HepG2 (cell line): ENCODE data around the gene AGRP. TPM values are rescaled to one million over a fixed set of nuclear protein-coding genes. Genes with fewer than 3 reads are reported as not detected.

Experiments
- BRD4 ChIP-seq: sonication (generic); formaldehyde crosslinking; IDR thresholded peaks from 2 replicates; pipeline ENCODE4 v1.4.0; 2020; ENCODE audit warnings: missing genetic modification reagents
- CREM ChIP-seq, 2 experiments: sonication (generic) in 1 of 2; formaldehyde crosslinking in 1 of 2; IDR thresholded peaks; 2 replicates each; pipeline versions ENCODE4 v1.4.0 to v1.6.1; 2016 to 2020; ENCODE audit warnings: antibody characterized with exemption in 1 of 2, mild to moderate bottlenecking in 1 of 2, missing genetic modification reagents in 1 of 2
- HBP1 ChIP-seq: IDR thresholded peaks from 2 replicates; pipeline ENCODE4 v1.6.1; 2016; ENCODE audit warnings: low read depth, control low read depth
- IKZF4 ChIP-seq: sonication (generic); formaldehyde crosslinking; IDR thresholded peaks from 2 replicates; pipeline ENCODE4 v1.5.1; 2020; ENCODE audit warnings: borderline replicate concordance, mild to moderate bottlenecking, low read depth, missing genetic modification reagents; ENCODE audit errors: not compliant biosample characterization
- MLX ChIP-seq: IDR thresholded peaks from 2 replicates; pipeline ENCODE4 v1.6.1; 2016
- NFATC3 ChIP-seq: sonication (generic); formaldehyde crosslinking; IDR thresholded peaks from 2 replicates; pipeline ENCODE4 v1.5.1; 2020; ENCODE audit warnings: mild to moderate bottlenecking, missing genetic modification reagents
- NR2F1 ChIP-seq, 2 experiments: fragments of 450-650 bp in 1 of 2; formaldehyde crosslinking in 1 of 2; IDR thresholded peaks; 2 replicates each; pipeline versions ENCODE4 v1.5.0 to v1.6.1; 2016 to 2020; ENCODE audit warnings: mild to moderate bottlenecking in 1 of 2, missing compliant biosample characterization in 1 of 2, missing genetic modification reagents in 1 of 2, moderate library complexity in 1 of 2
- NR2F6 ChIP-seq, 2 experiments: IDR thresholded peaks; 2 replicates each; pipeline ENCODE4 v1.6.1; 2016; ENCODE audit warnings: antibody characterized with exemption in 1 of 2, mild to moderate bottlenecking in 1 of 2
- PBX3 ChIP-seq: sonication (generic); formaldehyde crosslinking; IDR thresholded peaks from 2 replicates; pipeline ENCODE4 v1.8.1; 2023; ENCODE audit warnings: missing genetic modification reagents, inconsistent platforms, borderline replicate concordance
- RBFOX2 ChIP-seq: fragments of 200-400 bp; formaldehyde crosslinking; IDR thresholded peaks from 2 replicates; pipeline ENCODE4 v1.6.1; 2017; ENCODE audit warnings: low read depth, mild to moderate bottlenecking, low read length
- RELA ChIP-seq: sonication (generic); formaldehyde crosslinking; IDR thresholded peaks from 2 replicates; pipeline ENCODE4 v1.4.0; 2020; ENCODE audit warnings: missing genetic modification reagents
- RORA ChIP-seq: sonication (generic); formaldehyde crosslinking; IDR thresholded peaks from 2 replicates; pipeline ENCODE4 v1.5.0; 2020; ENCODE audit warnings: mild to moderate bottlenecking, missing genetic modification reagents, moderate library complexity
- SMAD3 ChIP-seq: sonication (generic); formaldehyde crosslinking; IDR thresholded peaks from 2 replicates; pipeline ENCODE4 v1.4.0; 2020; ENCODE audit warnings: missing genetic modification reagents
- TFDP2 ChIP-seq: sonication (generic); formaldehyde crosslinking; IDR thresholded peaks from 2 replicates; pipeline ENCODE4 v1.4.0; 2020; ENCODE audit warnings: missing genetic modification reagents
- ZFP91 ChIP-seq: sonication (generic); formaldehyde crosslinking; IDR thresholded peaks from 2 replicates; pipeline ENCODE4 v1.9.0; 2022; ENCODE audit warnings: missing genetic modification reagents, mild to moderate bottlenecking, borderline replicate concordance
- ZNF329 ChIP-seq: sonication (generic); formaldehyde crosslinking; IDR thresholded peaks from 2 replicates; pipeline ENCODE4 v1.9.0; 2021; ENCODE audit warnings: low read depth, mild to moderate bottlenecking, missing genetic modification reagents
- ZNF644 ChIP-seq: IDR thresholded peaks from 2 replicates; pipeline ENCODE4 v1.6.1; 2016; ENCODE audit warnings: low read depth
- polyA plus RNA-seq, 8 experiments: library from polyadenylated mRNA; depleted of rRNA in 3 of 8; stranded (reverse) in 7 of 8; unstranded in 1 of 8; fragments of >200 nt; fragmentation: Illumina TruSeq in 4 of 8; extraction: Trizol in 4 of 8; gene quantifications; 2 replicates each; pipeline versions ENCODE4 v1.2.1 to v1.2.3, GENCODE V29; 2011 to 2016; ENCODE audit warnings: low read depth in 4 of 8, missing spikeins in 1 of 8, mixed read lengths in 1 of 8; ENCODE audit not compliant: insufficient read depth in 1 of 8
- total RNA-seq, 5 experiments: library from RNA; depleted of rRNA; stranded (reverse); fragments of >200 nt; fragmentation: Illumina TruSeq; extraction: Trizol; gene quantifications; 2 replicates each; pipeline ENCODE4 v1.2.3, GENCODE V29; 2016; ENCODE audit warnings: low read depth in 1 of 5

AGRP gene
- total and polyA plus RNA-seq, 2 of the 13 experiments (the other 11 are each of a cell fraction or from before 2014, with no cell fraction given) = not detected

GRCh38 chr16:67445913-67446907, 37.1 kb downstream of the AGRP start (continued):
- no peak for TF ChIP-seq RORA (CRISPR knock-in tag)
- TF ChIP-seq IKZF4 = no peak
- peak; percentile 73 for TF ChIP-seq TFDP2 (CRISPR knock-in tag)
- no peak; the same call in 1 of the 2 replicates for TF ChIP-seq MLX (CRISPR knock-in tag)
- peak; percentile 63 for TF ChIP-seq RBFOX2
- peak; percentile 52; the same call in 1 of the 2 replicates for TF ChIP-seq ZNF644
- TF ChIP-seq BRD4 (CRISPR knock-in tag) = no peak; the same call in 1 of the 2 replicates
- TF ChIP-seq SMAD3 = 0 out of 2 replicates have a peak, but pooled peaks have one; percentile 35
- TF ChIP-seq NFATC3 (CRISPR knock-in tag) = no peak
- TF ChIP-seq NR2F1 (CRISPR knock-in tag; IDR thresholded peaks at IDR 0.05) = peak; percentile 43 to 54; a peak in 3 of 4 replicates
- TF ChIP-seq CREM (IDR thresholded peaks at IDR 0.05) = peak; percentile 54; the same call in 1 of the 2 replicates
- no peak for TF ChIP-seq CREM (CRISPR knock-in tag; IDR thresholded peaks at IDR 0.05)
- no peak for TF ChIP-seq RELA (CRISPR knock-in tag)
- 0 out of 2 replicates have a peak, but pooled peaks have one; percentile 76 for TF ChIP-seq ZFP91 (CRISPR knock-in tag)
- peak; percentile 75 for TF ChIP-seq NR2F6 (IDR thresholded peaks at IDR 0.05)
- TF ChIP-seq NR2F6 (CRISPR knock-in tag; IDR thresholded peaks at IDR 0.05) = peak; percentile 84
- TF ChIP-seq ZNF329 = 0 out of 2 replicates have a peak, but pooled peaks have one; percentile 23
- TF ChIP-seq HBP1 (CRISPR knock-in tag) = no peak; the same call in 1 of the 2 replicates
- TF ChIP-seq PBX3 (CRISPR knock-in tag) = no peak
